Astrocyte (in vitro differentiated cells and primary cell): Measurements from ENCODE around the gene CCR5. TPM values are rescaled to one million over a fixed set of nuclear protein-coding genes. Genes with fewer than 3 reads are reported as not detected.

Experiments
- DNase-seq: peaks from one replicate; pipeline ENCODE4 v3.0.0-alpha.2; 2010; ENCODE audit warnings: low read depth
- FAIRE-seq: peaks from 2 replicates; lab custom pipeline; 2011; peaks lifted over from hg19 to GRCh38; lab: Jason Lieb, UNC
- H2AFZ ChIP-seq: 2 replicates; pipeline ENCODE4 v1.6.0; 2012; ENCODE audit warnings: low read depth, low read length, inconsistent platforms
- H3K27ac ChIP-seq: 2 replicates; pipeline ENCODE4 v1.5.1; 2011; ENCODE audit warnings: low read depth, low read length, inconsistent platforms
- H3K27me3 ChIP-seq: 2 replicates; pipeline ENCODE4 v1.6.0; 2011; ENCODE audit warnings: low read length, inconsistent platforms; ENCODE audit not compliant: insufficient read depth
- H3K36me3 ChIP-seq: 2 replicates; pipeline ENCODE4 v1.5.1; 2011; ENCODE audit warnings: low read length, inconsistent platforms; ENCODE audit not compliant: insufficient read depth
- H3K4me1 ChIP-seq: 2 replicates; pipeline ENCODE4 v1.5.1; 2011; ENCODE audit warnings: low read length, inconsistent platforms; ENCODE audit not compliant: insufficient read depth
- H3K4me2 ChIP-seq: 2 replicates; pipeline ENCODE4 v1.6.0; 2012; ENCODE audit warnings: low read length, inconsistent platforms
- H3K4me3 ChIP-seq: 2 replicates; pipeline ENCODE4 v1.5.1; 2011; ENCODE audit warnings: low read depth, mild to moderate bottlenecking, low read length, inconsistent platforms; ENCODE audit not compliant: insufficient read depth
- H3K79me2 ChIP-seq: 2 replicates; pipeline ENCODE4 v1.6.0; 2012; ENCODE audit warnings: mild to moderate bottlenecking, low read length, inconsistent platforms; ENCODE audit not compliant: insufficient read depth
- H3K9ac ChIP-seq: 2 replicates; pipeline ENCODE4 v1.6.0; 2012; ENCODE audit warnings: mild to moderate bottlenecking, low read length, inconsistent platforms
- H3K9me3 ChIP-seq: 2 replicates; pipeline ENCODE4 v1.5.1; 2012; ENCODE audit warnings: low read depth, mild to moderate bottlenecking, low read length, inconsistent platforms; ENCODE audit not compliant: insufficient read depth
- H4K20me1 ChIP-seq: 2 replicates; pipeline ENCODE4 v1.6.0; 2012; ENCODE audit warnings: low read length, inconsistent platforms; ENCODE audit not compliant: insufficient read depth
- H3K27ac Mint-ChIP-seq: one replicate; pipeline ENCODE4 v1.8.0; 2021; ENCODE audit warnings: mild to moderate bottlenecking, mixed read lengths; ENCODE audit not compliant: unreplicated experiment
- H3K27me3 Mint-ChIP-seq: one replicate; pipeline ENCODE4 v1.8.0; 2021; ENCODE audit warnings: low read depth, mixed read lengths; ENCODE audit not compliant: unreplicated experiment
- H3K36me3 Mint-ChIP-seq: one replicate; pipeline ENCODE4 v1.8.0; 2021; ENCODE audit warnings: low read depth, mixed read lengths; ENCODE audit not compliant: unreplicated experiment
- H3K4me1 Mint-ChIP-seq: one replicate; pipeline ENCODE4 v1.8.0; 2021; ENCODE audit warnings: low read depth, mixed read lengths; ENCODE audit not compliant: unreplicated experiment
- H3K4me3 Mint-ChIP-seq: one replicate; pipeline ENCODE4 v1.8.0; 2021; ENCODE audit warnings: mild to moderate bottlenecking, moderate library complexity, mixed read lengths; ENCODE audit not compliant: unreplicated experiment
- H3K9me3 Mint-ChIP-seq: one replicate; pipeline ENCODE4 v1.8.0; 2021; ENCODE audit warnings: mild to moderate bottlenecking, mixed read lengths; ENCODE audit not compliant: unreplicated experiment
- CTCF ChIP-seq: IDR thresholded peaks from 2 replicates; pipeline ENCODE4 v1.5.1; 2011; ENCODE audit warnings: low read depth, mild to moderate bottlenecking, inconsistent platforms, low read length, moderate library complexity; ENCODE audit not compliant: insufficient read depth
- EZH2 ChIP-seq: IDR thresholded peaks from 2 replicates; pipeline ENCODE4 v1.6.1; 2012; ENCODE audit warnings: mild to moderate bottlenecking, low read length, inconsistent platforms; ENCODE audit not compliant: insufficient read depth
- total RNA-seq: library from RNA; stranded (reverse); gene quantifications from 2 replicates; pipeline ENCODE4 v1.2.1, GENCODE V29; 2021

The CCR5 gene
- total RNA-seq, 1 donor from 2014 or later, result not detected

- no peaks in the 10 kb centered on the region for H3K36me3 ChIP-seq
- H4K20me1 ChIP-seq, result no peaks in the 10 kb centered on the region
- H3K36me3 Mint-ChIP-seq, result no peaks in the 10 kb centered on the region
- H2AFZ ChIP-seq, result no peak overlapping the region
- TF ChIP-seq EZH2, result no peak
- TF ChIP-seq CTCF, result no peak
- no peak for DNase-seq
- peaks cover 5% of the 10 kb centered on the region for H3K27me3 ChIP-seq
- H3K9me3 Mint-ChIP-seq, result peaks cover 8% of the 10 kb centered on the region
- no peak overlapping the region for H3K27ac ChIP-seq
- H3K9ac ChIP-seq, result no peak overlapping the region
- no peak overlapping the region for H3K27ac Mint-ChIP-seq
- no peaks in the 10 kb centered on the region for H3K79me2 ChIP-seq
- no peak overlapping the region for H3K4me3 Mint-ChIP-seq
- FAIRE-seq, result no peak
- no peaks in the 10 kb centered on the region for H3K9me3 ChIP-seq
- peaks cover 13% of the 10 kb centered on the region for H3K4me1 ChIP-seq
- peaks cover 17% of the 10 kb centered on the region for H3K4me1 Mint-ChIP-seq
- no peak overlapping the region for H3K4me2 ChIP-seq
- H3K4me3 ChIP-seq, result no peak overlapping the region
- no peaks in the 10 kb centered on the region for H3K27me3 Mint-ChIP-seq
Measured at GRCh38 chr3:46398186-46398955, 27.6 kb downstream of the CCR5 start.

DNA sequence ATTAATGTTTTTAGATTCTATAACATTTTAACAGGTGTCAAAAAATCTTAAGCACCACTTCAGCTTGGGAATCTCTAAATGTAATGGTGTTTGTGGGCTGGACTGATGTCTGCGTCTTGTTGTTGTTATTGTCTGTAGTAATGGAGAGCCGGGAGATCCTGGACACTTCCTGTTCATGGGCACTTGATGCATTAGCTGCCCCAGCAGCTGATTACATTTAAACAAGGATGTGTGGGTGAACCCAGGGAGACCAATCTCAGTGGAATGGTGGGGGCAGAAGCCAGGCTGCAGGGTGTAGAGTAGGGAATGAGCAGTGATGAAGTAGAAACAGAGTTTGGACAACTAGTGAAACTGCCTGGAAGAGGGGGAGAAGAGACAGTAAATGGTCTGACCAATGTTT is 28.4 kb downstream of the CCR5 start:
- Histone ChIP-seq H3K27me3 (peaks cover 2% of the 10 kb centered on the region), H3K4me2 (peak overlapping the region; percentile 4)
- no peak for FAIRE-seq

More for the DNA sequence above, 28.4 kb downstream of the CCR5 start:
- no peak overlapping the region for H2AFZ ChIP-seq
- Mint-ChIP-seq H3K36me3 (no peaks in the 10 kb centered on the region), H3K4me1 (peaks cover 17% of the 10 kb centered on the region), H3K27me3 (no peaks in the 10 kb centered on the region), H3K9me3 (peaks cover 5% of the 10 kb centered on the region), H3K27ac (no peak overlapping the region), H3K4me3 (no peak overlapping the region)
- TF ChIP-seq CTCF (no peak), EZH2 (no peak)
- H3K4me1 ChIP-seq, result peaks cover 13% of the 10 kb centered on the region
- no peak for DNase-seq
- no peak overlapping the region for H3K9ac ChIP-seq
- no peaks in the 10 kb centered on the region for H4K20me1 ChIP-seq
- H3K27ac ChIP-seq, result no peak overlapping the region
- no peaks in the 10 kb centered on the region for H3K79me2 ChIP-seq
- no peaks in the 10 kb centered on the region for H3K36me3 ChIP-seq
- no peak overlapping the region for H3K4me3 ChIP-seq
- H3K9me3 ChIP-seq, result no peaks in the 10 kb centered on the region
